SU-DHL-6 (cell line): ENCODE data around the gene CCDC120.

Experiments
- H2AFZ ChIP-seq: fragments of 200-600 bp; sonication (generic); 2 replicates; pipeline ENCODE4 v1.6.1; 2014; ENCODE audit warnings: low read depth, mild to moderate bottlenecking, moderate library complexity, mixed read lengths, antibody characterized with exemption, low read length; ENCODE audit not compliant: severe bottlenecking
- H3F3A ChIP-seq: fragments of 200-600 bp; shearing (Covaris generic); 2 replicates; pipeline ENCODE4 v1.6.0; 2016; ENCODE audit warnings: antibody characterized with exemption, mild to moderate bottlenecking; ENCODE audit not compliant: insufficient read depth
- H3K27ac ChIP-seq: fragments of 200-600 bp; sonication (generic); 2 replicates; pipeline ENCODE4 v1.5.1; 2016; ENCODE audit warnings: low read depth, mild to moderate bottlenecking, low read length, moderate library complexity, mixed read lengths
- H3K27me3 ChIP-seq: fragments of 200-600 bp; sonication (generic), shearing (Covaris generic); 2 replicates; pipeline ENCODE4 v1.6.0; 2014; ENCODE audit warnings: mild to moderate bottlenecking, low read length
- H3K36me3 ChIP-seq: fragments of 200-600 bp; sonication (generic); 2 replicates; pipeline ENCODE4 v1.6.1; 2014; ENCODE audit warnings: mild to moderate bottlenecking, low read length, mixed read lengths
- H3K4me2 ChIP-seq: fragments of 300-600, 200-600 bp; shearing (Covaris generic), sonication (generic); 2 replicates; pipeline ENCODE4 v1.6.0; 2014; ENCODE audit warnings: low read length, low read depth, mild to moderate bottlenecking; ENCODE audit not compliant: poor library complexity, severe bottlenecking
- H3K4me3 ChIP-seq: fragments of 200-600 bp; sonication (generic); 2 replicates; pipeline ENCODE4 v1.5.1; 2014; ENCODE audit warnings: antibody characterized with exemption, low read length, mild to moderate bottlenecking, mixed read lengths; ENCODE audit not compliant: insufficient read depth, poor library complexity, severe bottlenecking
- H3K79me2 ChIP-seq: fragments of 200-600 bp; sonication (generic); 2 replicates; pipeline ENCODE4 v1.6.1; 2014; ENCODE audit warnings: mild to moderate bottlenecking, low read length, moderate library complexity; ENCODE audit not compliant: insufficient read depth
- H3K9ac ChIP-seq: fragments of 200-600 bp; sonication (generic); 2 replicates; pipeline ENCODE4 v1.7.0; 2014; ENCODE audit warnings: mild to moderate bottlenecking, low read length
- H3K9me2 ChIP-seq: fragments of 200-600 bp; sonication (generic); replicated peaks from 2 replicates; pipeline ENCODE4 v1.6.1; 2014; ENCODE audit warnings: low read length; ENCODE audit not compliant: insufficient read depth
- H3K9me3 ChIP-seq: fragments of 200-600 bp; sonication (generic); 2 replicates; pipeline ENCODE4 v1.6.1; 2014; ENCODE audit warnings: low read length, mixed read lengths; ENCODE audit not compliant: insufficient read depth
- H4K20me1 ChIP-seq: fragments of 200-600 bp; sonication (generic); 2 replicates; pipeline ENCODE4 v1.6.1; 2014; ENCODE audit warnings: low read depth, mild to moderate bottlenecking, antibody characterized with exemption, low read length, moderate library complexity, mixed read lengths
- EZH2phosphoT487 ChIP-seq: fragments of 200-600 bp; sonication (generic), shearing (Covaris generic); conservative IDR thresholded peaks from 2 replicates; pipeline ENCODE4 v1.6.1; 2018; ENCODE audit warnings: mild to moderate bottlenecking, antibody characterized with exemption, low read length, moderate library complexity, mixed read lengths
- TF ChIP-seq, protein P1 (sequence below): fragments of 200-600 bp; sonication (generic); IDR thresholded peaks from one replicate; pipeline ENCODE4 v1.5.1; 2017; ENCODE audit warnings: antibody characterized with exemption, mild to moderate bottlenecking, low read length, moderate library complexity; ENCODE audit not compliant: insufficient read depth, poor library complexity, severe bottlenecking

The CCDC120 gene

DNA sequence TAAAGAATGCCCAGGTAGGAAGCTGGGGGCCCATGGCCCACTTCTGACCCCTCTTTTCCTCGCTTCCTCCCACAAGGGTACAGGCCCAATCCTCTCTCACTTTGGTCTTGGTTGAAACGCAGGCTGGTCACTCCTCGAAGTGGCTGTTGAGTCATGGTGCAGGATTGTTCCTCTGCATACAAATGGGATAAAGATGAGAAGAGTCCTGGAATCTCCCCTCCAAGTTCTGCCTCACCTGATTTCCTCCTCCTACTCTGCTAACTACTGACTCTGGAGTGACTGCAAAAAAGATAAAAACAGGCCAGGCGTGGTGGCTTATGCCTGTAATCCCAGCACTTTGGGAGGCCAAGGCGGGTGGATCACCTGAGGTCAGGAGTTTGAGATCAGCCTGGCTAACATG lies 19.1 kb downstream of the CCDC120 start:
- H3K27ac ChIP-seq, result no peak overlapping the region
- no peaks in the 10 kb centered on the region for H3K27me3 ChIP-seq
- no peaks in the 10 kb centered on the region for H3K36me3 ChIP-seq
- no peak overlapping the region for H3K4me3 ChIP-seq
- H3K4me2 ChIP-seq, result no peak overlapping the region
- TF ChIP-seq, protein P1, sequence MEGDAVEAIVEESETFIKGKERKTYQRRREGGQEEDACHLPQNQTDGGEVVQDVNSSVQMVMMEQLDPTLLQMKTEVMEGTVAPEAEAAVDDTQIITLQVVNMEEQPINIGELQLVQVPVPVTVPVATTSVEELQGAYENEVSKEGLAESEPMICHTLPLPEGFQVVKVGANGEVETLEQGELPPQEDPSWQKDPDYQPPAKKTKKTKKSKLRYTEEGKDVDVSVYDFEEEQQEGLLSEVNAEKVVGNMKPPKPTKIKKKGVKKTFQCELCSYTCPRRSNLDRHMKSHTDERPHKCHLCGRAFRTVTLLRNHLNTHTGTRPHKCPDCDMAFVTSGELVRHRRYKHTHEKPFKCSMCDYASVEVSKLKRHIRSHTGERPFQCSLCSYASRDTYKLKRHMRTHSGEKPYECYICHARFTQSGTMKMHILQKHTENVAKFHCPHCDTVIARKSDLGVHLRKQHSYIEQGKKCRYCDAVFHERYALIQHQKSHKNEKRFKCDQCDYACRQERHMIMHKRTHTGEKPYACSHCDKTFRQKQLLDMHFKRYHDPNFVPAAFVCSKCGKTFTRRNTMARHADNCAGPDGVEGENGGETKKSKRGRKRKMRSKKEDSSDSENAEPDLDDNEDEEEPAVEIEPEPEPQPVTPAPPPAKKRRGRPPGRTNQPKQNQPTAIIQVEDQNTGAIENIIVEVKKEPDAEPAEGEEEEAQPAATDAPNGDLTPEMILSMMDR, result no peak
- TF ChIP-seq EZH2phosphoT487, result no peak
- no peaks in the 10 kb centered on the region for H3F3A ChIP-seq
- no peaks in the 10 kb centered on the region for H4K20me1 ChIP-seq
- H3K9me2 ChIP-seq, result no peaks in the 10 kb centered on the region
- no peak overlapping the region for H2AFZ ChIP-seq
- peaks cover 8% of the 10 kb centered on the region; the same call in 1 of the 2 replicates for H3K79me2 ChIP-seq
- H3K9me3 ChIP-seq, result no peaks in the 10 kb centered on the region
- H3K9ac ChIP-seq, result no peak overlapping the region

DNA sequence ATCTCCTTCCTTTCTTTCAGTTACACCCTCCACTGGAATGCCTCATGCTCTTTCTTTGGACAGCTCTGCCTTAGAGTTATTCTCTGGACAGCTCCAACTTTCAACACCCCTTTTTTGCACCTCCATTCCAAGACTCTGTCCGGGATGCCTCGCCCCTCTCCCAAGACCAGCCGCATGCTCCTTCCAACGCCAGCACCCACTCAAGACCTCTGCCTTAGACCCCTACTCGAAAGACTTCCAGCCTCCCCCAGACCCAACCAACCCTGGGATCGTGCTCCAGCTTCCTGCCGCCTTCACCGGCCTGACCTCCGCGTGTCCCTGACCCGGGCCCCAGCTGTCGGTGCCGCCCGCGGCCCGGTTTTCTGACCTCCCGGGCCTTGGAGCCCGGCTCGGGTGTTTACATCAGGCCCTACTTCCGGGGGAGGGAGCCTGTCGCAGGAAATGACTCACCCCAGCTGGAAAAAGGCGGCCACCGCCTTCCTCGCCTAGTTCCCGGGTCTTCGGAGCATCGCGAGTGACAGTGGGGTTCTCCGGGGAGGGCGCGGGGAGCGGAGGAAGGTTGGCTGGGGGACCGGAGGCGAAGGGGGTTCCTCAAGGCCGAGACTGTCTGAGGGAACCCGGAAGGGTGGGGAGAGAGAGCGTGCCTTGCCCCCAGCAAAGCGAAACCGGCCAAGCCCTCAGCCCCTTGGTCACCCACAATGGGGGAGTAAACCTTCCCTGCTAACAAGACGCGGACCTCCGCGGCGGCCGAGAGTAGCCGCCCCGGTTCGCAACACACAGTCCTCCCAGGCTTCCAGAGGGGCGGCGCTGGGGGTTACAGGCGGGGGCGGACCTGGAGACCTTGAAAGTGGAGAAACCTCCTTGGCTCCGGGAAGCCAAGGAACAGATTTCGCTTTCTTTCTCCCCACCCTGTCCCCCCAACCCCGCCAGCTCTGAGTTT lies 21.0 kb downstream of the CCDC120 start, which contains the start of gene WDR45:
Gene WDR45, minus strand, starts transcription at position 399 of the 940 bp plus-strand sequence. CDS start 1,792 bp downstream, outside the sequence.
- Histone ChIP-seq H3K27me3 (no peaks in the 10 kb centered on the region), H3K36me3 (no peaks in the 10 kb centered on the region), H2AFZ (peak within 1 kb of the TSS; percentile 80), H4K20me1 (no peaks in the 10 kb centered on the region), H3K4me3 (peak within 1 kb of the TSS; percentile 73), H3K9me2 (no peaks in the 10 kb centered on the region), H3K27ac (peak within 1 kb of the TSS; percentile 58), H3K4me2 (peak within 1 kb of the TSS; percentile 77), H3K9ac (peak within 1 kb of the TSS; percentile 66), H3K9me3 (no peaks in the 10 kb centered on the region), H3F3A (no peaks in the 10 kb centered on the region), H3K79me2 (no peaks in the 10 kb centered on the region)
- TF ChIP-seq, protein P1, result no peak
- no peak for TF ChIP-seq EZH2phosphoT487

DNA sequence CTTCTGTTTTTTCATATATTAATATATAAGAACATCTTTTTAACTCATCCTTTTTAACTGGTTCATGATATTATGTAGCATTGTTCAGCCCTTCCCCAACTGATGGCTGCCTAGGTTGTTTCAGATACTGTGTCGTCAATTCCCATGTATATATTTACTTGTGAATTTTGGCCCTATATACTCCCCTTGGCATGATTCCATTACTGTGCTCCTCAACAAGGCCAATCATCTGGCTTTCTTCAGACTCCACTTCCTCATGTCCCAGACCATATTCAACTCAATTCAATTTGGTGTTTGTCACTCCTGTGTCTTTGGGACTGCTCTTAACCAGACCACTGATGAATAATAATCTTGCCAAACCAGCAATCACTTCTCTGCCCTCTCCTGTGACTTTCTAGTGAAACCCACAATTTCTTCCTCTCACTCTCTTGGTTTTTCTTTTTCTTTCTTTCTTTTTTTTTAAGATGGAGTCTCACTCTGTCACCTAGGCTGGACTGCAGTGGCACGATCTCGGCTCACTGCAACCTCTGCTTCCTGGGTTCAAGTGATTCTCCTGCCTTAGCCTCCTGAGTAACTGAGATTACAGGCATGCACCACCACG lies 23.6 kb downstream of the CCDC120 start:
- TF ChIP-seq, protein P1, result no peak
- TF ChIP-seq EZH2phosphoT487, result no peak

More for the DNA sequence above, 23.6 kb downstream of the CCDC120 start:
- H3K36me3 ChIP-seq, result no peaks in the 10 kb centered on the region
- no peak overlapping the region for H3K27ac ChIP-seq
- H3K4me2 ChIP-seq, result no peak overlapping the region
- no peaks in the 10 kb centered on the region for H3F3A ChIP-seq
- no peaks in the 10 kb centered on the region for H3K27me3 ChIP-seq
- no peak overlapping the region for H3K9ac ChIP-seq
- no peaks in the 10 kb centered on the region for H3K9me2 ChIP-seq
- H3K4me3 ChIP-seq, result no peak overlapping the region
- H4K20me1 ChIP-seq, result no peaks in the 10 kb centered on the region
- no peak overlapping the region for H2AFZ ChIP-seq
- H3K79me2 ChIP-seq, result no peaks in the 10 kb centered on the region
- no peaks in the 10 kb centered on the region for H3K9me3 ChIP-seq
